Amniotic stem cell (primary cell): ENCODE data around the gene JADE1.

Experiments used
- DNase-seq: peaks from one replicate; lab custom pipeline; 2025; lab: John Stamatoyannopoulos, UW

The JADE1 gene

DNA sequence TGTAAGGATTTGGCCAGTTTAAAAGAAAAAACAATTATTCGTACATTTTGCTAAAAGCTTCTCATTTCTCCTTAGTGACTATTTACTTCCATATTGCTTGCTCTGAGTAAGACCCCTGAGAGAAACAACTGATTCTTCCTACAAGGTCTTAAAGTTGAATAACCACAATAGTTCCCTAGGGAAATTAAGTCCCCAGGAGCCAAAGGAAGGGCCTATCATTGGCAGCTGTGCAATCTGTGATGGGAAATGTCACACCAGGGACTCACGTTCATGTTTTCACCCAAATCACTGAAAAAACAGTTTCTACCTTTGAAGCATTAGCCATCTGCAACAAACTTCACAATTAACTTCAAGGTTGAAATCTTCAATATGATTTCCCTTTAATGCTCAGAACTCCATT lies 66.7 kb downstream of the JADE1 start:
- no peak for DNase-seq

DNA sequence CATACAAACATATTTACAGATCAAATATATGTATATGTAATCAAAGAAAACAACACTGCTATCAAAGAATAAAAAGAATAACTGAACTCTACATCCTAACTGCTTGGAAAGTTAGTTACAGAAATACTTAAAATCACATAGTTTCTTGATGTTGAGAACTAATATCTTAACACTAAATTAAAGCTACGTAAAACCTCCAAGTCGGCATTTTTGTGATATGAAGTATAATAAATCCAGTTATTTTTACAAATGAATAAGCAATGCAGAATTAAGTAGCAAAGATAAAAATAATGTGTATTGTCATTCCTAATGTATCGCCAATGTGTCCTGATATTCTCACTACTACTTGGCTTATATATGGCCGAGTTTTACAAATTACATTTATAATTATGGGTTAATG lies 68.4 kb downstream of the JADE1 start:
- no peak for DNase-seq

DNA sequence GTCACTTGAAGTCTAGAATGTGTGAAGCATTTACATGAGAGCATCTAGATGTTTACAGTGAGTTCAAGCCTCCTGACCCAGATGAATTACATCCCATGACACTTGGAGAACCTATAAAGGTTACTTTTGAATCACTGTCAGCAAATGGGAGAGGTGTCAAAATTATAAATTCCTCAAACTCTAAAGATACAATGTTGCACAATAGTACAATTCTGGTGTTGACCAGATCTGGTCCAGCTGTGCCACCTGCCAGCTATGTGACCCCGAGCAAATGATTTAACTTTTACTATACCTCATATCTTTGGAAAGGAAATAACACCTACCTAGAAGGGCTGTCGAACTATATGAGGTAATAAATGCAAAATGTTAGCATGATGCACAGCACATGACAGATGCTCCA lies 69.8 kb downstream of the JADE1 start:
- DNase-seq: no peak

DNA sequence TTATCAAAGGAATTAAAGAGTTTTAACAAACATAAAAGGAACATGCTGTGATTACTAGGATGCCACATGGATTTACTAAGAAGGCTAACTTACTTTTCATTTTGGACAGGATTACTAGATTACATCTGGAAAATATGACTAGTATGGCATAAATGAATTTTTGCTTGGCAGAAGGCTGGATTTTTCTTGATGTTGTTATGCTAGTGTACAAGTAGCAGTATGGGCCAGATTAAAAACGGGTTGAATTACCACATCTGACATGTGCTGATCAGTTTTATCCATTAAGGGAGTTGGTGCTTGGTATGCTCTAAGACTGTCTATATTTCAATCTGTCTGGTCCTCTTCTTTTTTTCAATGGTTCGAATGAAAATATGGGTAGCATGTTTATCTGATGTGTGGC lies 70.5 kb downstream of the JADE1 start:
- no peak for DNase-seq

DNA sequence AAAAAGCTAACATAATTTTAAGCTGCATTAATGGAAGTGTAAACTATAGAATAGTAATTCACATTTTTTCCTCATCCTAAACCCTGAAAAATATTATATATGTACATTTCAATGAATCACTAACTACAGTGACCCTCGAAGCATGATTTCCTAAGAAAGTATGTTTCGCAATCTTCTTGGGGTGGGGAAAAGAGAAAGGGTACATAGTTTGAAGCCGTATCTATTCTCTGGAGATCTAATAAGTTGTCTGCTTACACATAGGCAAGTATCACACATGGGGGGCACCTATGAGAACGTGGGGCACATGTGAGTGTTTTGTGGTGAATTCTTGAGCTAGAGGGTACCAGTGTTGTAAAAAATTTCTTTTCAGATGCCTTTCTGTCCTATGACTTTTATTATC lies 71.2 kb downstream of the JADE1 start:
- no peak for DNase-seq

DNA sequence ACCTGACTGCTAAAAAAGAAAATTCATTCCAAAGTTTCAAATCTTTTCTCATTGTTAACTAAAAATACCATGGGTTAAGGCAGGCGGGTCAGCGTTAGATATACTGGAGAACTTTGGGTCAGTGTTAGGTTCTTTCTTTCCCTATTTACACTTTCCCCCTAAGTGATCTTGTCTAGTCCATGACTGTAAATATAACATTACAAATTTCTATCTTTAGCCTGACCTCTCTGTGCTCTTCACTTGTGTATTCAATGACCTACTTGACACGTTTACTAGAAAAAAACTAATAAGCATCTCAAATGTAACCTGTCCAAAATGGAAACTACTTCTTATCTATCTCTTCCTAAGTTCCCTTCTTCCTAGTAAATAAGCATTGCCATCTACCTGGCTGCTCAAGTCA lies 95.3 kb downstream of the JADE1 start:
- DNase-seq: no peak

DNA sequence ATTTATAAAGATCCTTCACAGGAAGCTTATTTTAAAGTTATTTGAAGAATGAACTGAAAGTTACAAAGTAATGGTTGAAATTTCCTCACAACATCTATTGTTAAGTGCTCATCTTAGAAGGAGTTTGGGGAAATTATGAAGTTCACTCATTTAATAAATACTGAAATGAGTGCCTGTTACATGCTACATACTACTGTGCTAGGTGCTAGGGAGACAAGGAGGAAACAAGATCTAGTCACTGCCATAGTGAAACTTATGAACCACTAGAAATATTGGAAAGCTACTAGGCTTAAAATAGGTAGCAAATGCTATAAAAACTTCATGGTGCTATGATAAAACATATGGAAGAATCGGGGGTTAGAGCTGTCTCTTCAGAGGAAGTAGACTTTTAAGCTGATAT lies 97.1 kb downstream of the JADE1 start:
- DNase-seq: no peak

DNA sequence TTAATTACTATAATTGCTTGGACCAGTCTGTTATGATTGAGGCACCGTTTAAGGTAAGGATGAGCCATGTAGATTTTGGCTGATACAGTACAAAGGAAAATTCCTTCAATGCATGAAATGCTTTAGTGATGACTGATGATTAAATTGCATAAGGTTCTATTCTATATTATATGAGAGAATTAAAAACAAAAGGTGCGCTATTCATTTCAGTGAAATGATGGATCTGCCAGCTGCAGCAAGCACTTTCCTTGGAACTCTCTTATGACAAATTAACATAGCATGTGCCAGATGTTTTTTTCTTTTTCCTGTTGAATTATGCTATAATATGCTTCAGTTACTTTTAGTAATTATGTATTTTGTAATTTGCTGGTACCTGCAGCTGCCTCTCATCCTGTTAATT lies 98.5 kb downstream of the JADE1 start:
- DNase-seq: no peak

DNA sequence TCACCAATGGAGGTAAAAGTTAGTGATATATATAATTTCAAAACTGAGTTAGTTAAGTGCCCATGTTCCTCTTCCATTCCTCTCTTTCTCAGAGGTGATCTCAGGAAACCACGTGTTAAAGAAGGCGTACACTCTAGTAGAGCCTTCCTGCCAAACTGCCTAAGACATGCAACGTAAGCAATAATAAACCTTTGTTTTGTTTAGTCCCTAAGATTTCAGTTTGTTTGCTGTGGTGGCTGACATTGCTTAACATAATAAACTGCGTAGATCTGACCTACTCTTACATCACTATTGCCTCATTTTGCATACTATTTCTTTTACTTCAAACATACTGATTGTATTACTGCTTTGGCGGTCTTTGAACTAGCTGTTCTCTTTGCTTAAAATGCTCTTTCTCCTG lies 99.2 kb downstream of the JADE1 start:
- no peak for DNase-seq

DNA sequence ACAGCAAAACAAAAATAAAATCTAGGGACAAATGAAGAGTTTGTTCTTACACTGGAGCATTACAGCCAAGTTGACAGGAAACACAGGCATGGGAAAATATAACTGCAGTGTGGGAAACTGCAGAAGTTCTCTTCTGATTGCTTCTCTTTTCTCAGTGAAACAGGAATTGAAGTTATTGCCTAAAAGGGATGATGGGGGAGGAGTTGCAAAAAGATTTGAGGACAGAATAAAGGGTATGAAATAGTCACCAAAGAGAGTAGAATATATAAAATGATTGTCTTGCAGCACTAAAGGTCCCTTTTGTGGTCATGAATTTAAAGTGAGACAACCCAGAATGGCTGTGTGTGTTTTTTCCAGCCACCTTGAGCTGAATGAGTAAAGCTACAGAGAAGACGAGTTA lies 103.7 kb downstream of the JADE1 start:
- no peak for DNase-seq

DNA sequence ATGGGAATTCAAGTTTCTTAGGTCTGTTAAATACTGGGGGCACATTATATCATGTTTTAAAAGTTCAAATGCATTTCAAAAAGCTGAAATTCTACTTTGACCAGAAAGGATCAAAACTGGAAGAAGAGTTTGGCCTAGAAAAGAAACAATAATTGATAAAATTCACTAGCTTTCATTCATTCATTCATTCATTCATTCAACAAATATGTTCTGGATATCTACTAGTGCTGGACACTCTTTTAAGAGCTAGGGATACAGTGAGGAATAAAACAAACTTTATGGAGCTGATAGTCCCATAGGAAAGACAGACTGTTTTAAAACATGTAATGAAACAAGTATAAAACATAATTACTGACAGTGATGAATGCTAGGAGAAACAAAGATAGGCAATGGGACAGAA lies 106.0 kb downstream of the JADE1 start:
- no peak for DNase-seq

DNA sequence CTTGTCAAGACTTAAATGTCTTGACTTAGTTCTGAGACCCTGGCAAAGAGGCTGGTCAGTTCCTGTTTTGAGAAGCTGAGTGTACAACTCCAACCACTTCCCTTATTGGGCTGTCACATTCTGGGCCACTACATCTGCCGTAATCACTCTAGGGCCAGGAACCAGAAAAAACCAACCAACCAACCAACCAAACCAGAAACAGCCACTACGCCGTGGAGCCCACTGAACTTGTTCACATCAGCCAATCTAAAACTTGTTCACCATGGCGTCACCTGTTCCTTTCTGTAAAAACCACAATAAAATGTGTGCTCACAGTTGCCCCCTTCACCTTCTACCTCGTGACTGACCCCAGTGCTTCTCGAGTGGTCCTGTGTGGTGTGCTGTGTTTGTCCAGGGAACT lies 107.3 kb downstream of the JADE1 start:
- no peak for DNase-seq

DNA sequence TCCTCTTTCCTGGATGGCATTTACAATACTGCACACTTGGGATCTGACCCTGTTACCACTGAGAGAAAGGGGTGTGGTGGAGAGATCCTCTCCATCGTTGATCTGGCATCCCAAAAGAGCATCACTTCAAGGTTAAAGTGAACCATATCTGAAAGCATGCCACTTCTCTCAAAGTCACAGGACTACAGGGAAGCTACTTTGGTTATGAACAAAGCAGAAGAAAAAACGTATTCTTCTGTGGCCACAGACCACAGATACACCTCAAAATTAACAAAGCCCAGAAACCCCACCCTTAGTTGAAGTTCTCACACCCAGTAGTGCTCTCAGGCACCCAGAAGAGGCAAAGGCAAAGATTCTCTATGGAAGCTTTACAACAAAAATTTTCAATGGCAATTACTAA lies 108.3 kb downstream of the JADE1 start:
- DNase-seq: no peak

DNA sequence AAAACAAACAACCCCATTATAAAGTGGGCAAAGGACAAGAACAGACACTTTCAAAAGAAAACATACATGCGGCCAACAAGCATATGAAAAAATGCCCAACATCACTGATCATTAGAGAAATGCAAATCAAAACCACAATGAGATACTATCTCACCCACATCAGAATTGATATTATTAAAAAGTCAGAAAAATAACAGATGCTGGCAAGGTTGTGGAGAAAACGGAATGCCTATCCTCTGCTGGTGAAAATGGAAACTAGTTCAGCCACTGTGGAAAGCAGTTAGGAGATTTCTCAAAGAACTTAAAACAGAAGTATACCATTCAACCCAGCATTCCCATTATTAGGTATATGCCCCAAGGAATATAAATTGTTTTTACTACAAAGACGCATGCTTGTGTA lies 112.5 kb downstream of the JADE1 start:
- DNase-seq: no peak
